Measurements from ENCODE around the gene PINLYP. TPM values are rescaled to one million over a fixed set of nuclear protein-coding genes. Genes with fewer than 3 reads are reported as not detected.

PINLYP gene
- total and polyA plus RNA-seq, 2 donors (not counting 1 experiment from before 2014, with no cell fraction given): 5.1 to 14.7 TPM

- DNase-seq (ENCODE audit: low read depth in 2 of 2): no peak
- H3K9ac ChIP-seq (ENCODE audit: insufficient read depth, low read length): no peak overlapping the region
- no peak overlapping the region for H2AFZ ChIP-seq (ENCODE audit: low read length)
- no peaks in the 10 kb centered on the region for H3K27me3 ChIP-seq (ENCODE audit: control insufficient read depth, insufficient read depth, low read length)
- H3K27ac ChIP-seq (ENCODE audit: insufficient read depth, low read length): no peak overlapping the region
- peaks cover 9% of the 10 kb centered on the region for H3K36me3 ChIP-seq (ENCODE audit: control insufficient read depth, insufficient read depth, low read length)
- no peaks in the 10 kb centered on the region for H4K20me1 ChIP-seq (ENCODE audit: control insufficient read depth, extremely low read depth, insufficient read depth, low read length)
- H3K79me2 ChIP-seq (ENCODE audit: control insufficient read depth, insufficient read depth, low read length): peaks cover 8% of the 10 kb centered on the region
- no peaks in the 10 kb centered on the region for H3K4me1 ChIP-seq (ENCODE audit: control insufficient read depth, extremely low read depth, insufficient read depth, low read length)
- H3K4me3 ChIP-seq (replicated peaks in 1 of 4; ENCODE audit: control extremely low read depth in 1 of 4, insufficient read depth in 1 of 4, low read depth in 3 of 4, low read length in 4 of 4): no peak overlapping the region
- H3K4me2 ChIP-seq (ENCODE audit: extremely low read depth, insufficient read depth, low read length): no peak overlapping the region
- H3K9me3 ChIP-seq (ENCODE audit: control insufficient read depth, insufficient read depth, low read depth, low read length): no peaks in the 10 kb centered on the region
- TF ChIP-seq CTCF (conservative IDR thresholded peaks at IDR 0.05 in 1 of 2, IDR thresholded peaks at IDR 0.05 in 1 of 2; ENCODE audit: low read depth in 1 of 2, low read length in 2 of 2) (no peak), EZH2 (IDR thresholded peaks at IDR 0.05; ENCODE audit: low read length, missing control alignments) (no peak)
These were observed 36.8 kb downstream of the PINLYP start for GRCh38 chr19:43612374-43612773.

GRCh38 chr19:43616306-43616705, 40.7 kb downstream of the PINLYP start:
- H3K27ac ChIP-seq (ENCODE audit: insufficient read depth, low read length): no peak overlapping the region
- no peak overlapping the region for H3K9ac ChIP-seq (ENCODE audit: insufficient read depth, low read length)
- H3K4me2 ChIP-seq (ENCODE audit: extremely low read depth, insufficient read depth, low read length): no peak overlapping the region
- no peaks in the 10 kb centered on the region for H3K27me3 ChIP-seq (ENCODE audit: control insufficient read depth, insufficient read depth, low read length)
- H4K20me1 ChIP-seq (ENCODE audit: control insufficient read depth, extremely low read depth, insufficient read depth, low read length): no peaks in the 10 kb centered on the region
- H2AFZ ChIP-seq (ENCODE audit: low read length): no peak overlapping the region
- H3K4me3 ChIP-seq (replicated peaks in 1 of 4; ENCODE audit: control extremely low read depth in 1 of 4, insufficient read depth in 1 of 4, low read depth in 3 of 4, low read length in 4 of 4): no peak overlapping the region
- DNase-seq (ENCODE audit: low read depth in 2 of 2): no peak
- no peaks in the 10 kb centered on the region for H3K9me3 ChIP-seq (ENCODE audit: control insufficient read depth, insufficient read depth, low read depth, low read length)
- TF ChIP-seq CTCF (conservative IDR thresholded peaks at IDR 0.05 in 1 of 2, IDR thresholded peaks at IDR 0.05 in 1 of 2; ENCODE audit: low read depth in 1 of 2, low read length in 2 of 2) (no peak), EZH2 (IDR thresholded peaks at IDR 0.05; ENCODE audit: low read length, missing control alignments) (no peak)
- peaks cover 13% of the 10 kb centered on the region for H3K79me2 ChIP-seq (ENCODE audit: control insufficient read depth, insufficient read depth, low read length)
- peaks cover 7% of the 10 kb centered on the region for H3K36me3 ChIP-seq (ENCODE audit: control insufficient read depth, insufficient read depth, low read length)
- peaks cover 2% of the 10 kb centered on the region for H3K4me1 ChIP-seq (ENCODE audit: control insufficient read depth, extremely low read depth, insufficient read depth, low read length)

GRCh38 chr19:43616954-43617353, 41.4 kb downstream of the PINLYP start:
- Histone ChIP-seq H4K20me1 (ENCODE audit: control insufficient read depth, extremely low read depth, insufficient read depth, low read length) (no peaks in the 10 kb centered on the region), H3K36me3 (ENCODE audit: control insufficient read depth, insufficient read depth, low read length) (peaks cover 7% of the 10 kb centered on the region), H3K4me1 (ENCODE audit: control insufficient read depth, extremely low read depth, insufficient read depth, low read length) (peaks cover 2% of the 10 kb centered on the region), H3K9me3 (ENCODE audit: control insufficient read depth, insufficient read depth, low read depth, low read length) (no peaks in the 10 kb centered on the region), H3K79me2 (ENCODE audit: control insufficient read depth, insufficient read depth, low read length) (peaks cover 13% of the 10 kb centered on the region), H3K4me2 (ENCODE audit: extremely low read depth, insufficient read depth, low read length) (no peak overlapping the region), H3K27me3 (ENCODE audit: control insufficient read depth, insufficient read depth, low read length) (no peaks in the 10 kb centered on the region), H2AFZ (ENCODE audit: low read length) (no peak overlapping the region), H3K9ac (ENCODE audit: insufficient read depth, low read length) (no peak overlapping the region), H3K4me3 (replicated peaks in 1 of 4; ENCODE audit: control extremely low read depth in 1 of 4, insufficient read depth in 1 of 4, low read depth in 3 of 4, low read length in 4 of 4) (no peak overlapping the region), H3K27ac (ENCODE audit: insufficient read depth, low read length) (no peak overlapping the region)
- no peak for TF ChIP-seq CTCF (conservative IDR thresholded peaks at IDR 0.05 in 1 of 2, IDR thresholded peaks at IDR 0.05 in 1 of 2; ENCODE audit: low read depth in 1 of 2, low read length in 2 of 2)
- no peak for TF ChIP-seq EZH2 (IDR thresholded peaks at IDR 0.05; ENCODE audit: low read length, missing control alignments)
- DNase-seq (ENCODE audit: low read depth in 2 of 2): no peak
